Left ventricle myocardium superior (tissue), 1 donor: ENCODE measurements around the gene SLC10A7. TPM values are rescaled to one million over a fixed set of nuclear protein-coding genes. Genes with fewer than 3 reads are reported as not detected.

Experiments
- ATAC-seq: fragments of 200-7000 bp; cut with Tn5 transposase; one replicate; pipeline ENCODE4 v1.9.1; 2020; ENCODE audit warnings: mild to moderate bottlenecking, moderate library complexity
- DNase-seq: peaks from one replicate; pipeline ENCODE4 v3.0.0-alpha.2; 2020
- intact Hi-C: fragments of 100-400 bp; cut with micrococcal nuclease; formaldehyde crosslinking; loops from one replicate; pipeline ENCODE4 v1.11.0; 2022
- total RNA-seq: library from RNA; stranded (reverse); fragmentation: NEBNext Ultra II Directional; extraction: Animal tissue kit (Norgen Biotek cat#: 25700); gene quantifications from one replicate; pipeline ENCODE4 v1.2.1, GENCODE V29; 2021
- donor health status: DM: no; HTN: yes; CAD: no; lungs with severe emphysema.

SLC10A7 gene
- total RNA-seq, 1 donor from 2014 or later = 4.5 TPM

DNA sequence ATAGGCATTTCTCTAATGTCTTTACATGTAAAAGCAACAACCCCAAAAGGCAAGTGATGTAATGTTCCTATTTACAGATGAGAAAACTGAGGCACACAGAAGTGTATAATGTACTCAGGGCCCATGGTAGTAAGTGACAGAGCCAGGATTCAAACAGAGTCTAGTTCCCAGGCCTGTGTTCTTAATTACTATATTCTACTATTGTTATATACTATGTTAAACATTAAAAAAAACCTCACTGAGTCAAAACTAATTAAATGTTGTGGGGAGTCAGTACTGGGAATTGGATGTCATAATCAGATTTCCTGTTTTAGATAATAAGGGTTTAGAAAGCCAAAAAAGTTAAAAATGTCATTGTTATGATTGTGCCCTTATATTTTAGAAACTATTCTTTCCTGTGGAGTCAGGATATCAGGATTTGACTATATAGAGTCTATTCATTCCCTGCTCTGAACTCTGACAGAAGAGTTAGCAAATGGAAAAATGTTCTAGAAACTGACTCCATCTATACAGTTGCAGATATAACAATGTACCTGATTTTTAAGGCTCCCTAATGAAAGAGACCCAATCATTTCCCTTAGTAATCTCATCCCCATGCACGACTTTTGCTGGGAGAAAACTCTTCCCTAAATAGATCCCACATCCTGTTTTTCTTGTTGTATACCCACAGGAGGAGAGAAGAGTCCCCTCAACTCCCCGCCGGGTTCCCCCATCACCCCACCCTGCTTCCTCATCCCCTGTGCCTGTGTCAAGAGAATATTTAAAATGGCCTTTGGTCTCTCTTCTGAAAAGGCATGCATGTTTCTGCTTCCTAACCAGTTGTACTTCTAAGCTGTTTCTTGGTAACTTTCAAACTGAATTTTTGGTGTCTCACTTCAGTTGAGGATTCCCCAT is 237.7 kb downstream of the SLC10A7 start:
- intact Hi-C loops = no loop called here
- ATAC-seq = no peak
- DNase-seq = no peak

DNA sequence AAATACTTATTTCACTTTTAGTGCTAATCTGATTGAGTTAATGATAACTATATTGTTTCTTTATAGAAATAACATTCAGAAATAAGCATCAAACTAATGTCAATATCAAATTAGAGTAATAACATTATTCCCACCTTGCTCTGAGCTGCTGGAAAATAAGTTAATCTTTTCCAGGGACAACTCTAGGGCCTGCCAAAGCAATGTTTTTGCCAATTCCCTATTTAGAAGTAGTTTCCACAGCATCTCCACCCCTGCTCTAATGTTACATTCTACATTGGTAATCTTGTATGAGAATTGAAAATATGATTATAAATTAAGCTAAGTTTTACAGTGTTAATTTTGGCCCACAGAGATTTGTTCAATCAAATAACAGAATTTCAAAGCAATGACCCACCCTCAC is 239.1 kb downstream of the SLC10A7 start:
- intact Hi-C loops = no loop called here
- DNase-seq = no peak
- no peak for ATAC-seq

DNA sequence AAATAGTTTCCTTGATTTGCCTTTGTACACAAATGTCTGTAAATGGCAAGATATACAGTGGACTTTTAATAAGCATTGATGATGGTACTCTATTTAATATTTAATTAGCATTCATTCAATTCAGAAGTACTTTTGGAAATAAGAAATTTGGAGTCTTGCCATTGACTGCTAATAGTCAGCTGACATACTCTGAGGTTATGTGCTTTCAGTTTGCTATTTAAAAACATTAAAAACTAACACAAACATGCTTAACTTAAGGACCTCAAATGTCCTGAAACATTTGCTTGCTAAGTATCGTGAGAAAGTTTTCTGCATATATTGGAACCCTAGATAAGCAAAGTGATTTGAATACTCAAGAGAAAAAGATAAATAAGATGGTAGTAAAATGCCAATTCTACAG is 242.8 kb downstream of the SLC10A7 start:
- intact Hi-C loops = no loop called here
- ATAC-seq (no peak), DNase-seq (no peak)

DNA sequence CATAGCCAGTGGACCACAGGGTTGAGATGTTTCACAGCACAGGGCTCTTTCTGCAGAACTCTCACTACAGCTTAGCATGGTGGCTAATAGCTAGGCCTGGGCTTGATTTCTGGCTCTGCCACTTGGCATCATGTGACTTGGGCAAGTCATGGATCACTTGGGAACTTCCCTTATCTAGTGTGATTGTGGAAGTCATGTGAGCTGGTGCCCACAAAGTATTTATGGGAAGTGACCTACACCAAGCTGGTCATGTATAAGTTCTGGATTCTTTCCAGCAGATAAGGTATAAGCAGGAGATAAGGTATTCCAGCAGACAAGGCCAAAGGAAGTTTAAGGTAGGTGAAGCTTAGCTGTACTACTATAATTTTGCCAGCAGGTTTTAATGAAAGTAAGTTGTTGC is 246.4 kb downstream of the SLC10A7 start:
- intact Hi-C loops = no loop called here
- DNase-seq = no peak
- ATAC-seq = peak; percentile 31

- no peak for ATAC-seq
- no peak for DNase-seq
- intact Hi-C loops = no loop called here
These were observed 247.0 kb downstream of the SLC10A7 start for GRCh38 chr4:146274774-146275173.

DNA sequence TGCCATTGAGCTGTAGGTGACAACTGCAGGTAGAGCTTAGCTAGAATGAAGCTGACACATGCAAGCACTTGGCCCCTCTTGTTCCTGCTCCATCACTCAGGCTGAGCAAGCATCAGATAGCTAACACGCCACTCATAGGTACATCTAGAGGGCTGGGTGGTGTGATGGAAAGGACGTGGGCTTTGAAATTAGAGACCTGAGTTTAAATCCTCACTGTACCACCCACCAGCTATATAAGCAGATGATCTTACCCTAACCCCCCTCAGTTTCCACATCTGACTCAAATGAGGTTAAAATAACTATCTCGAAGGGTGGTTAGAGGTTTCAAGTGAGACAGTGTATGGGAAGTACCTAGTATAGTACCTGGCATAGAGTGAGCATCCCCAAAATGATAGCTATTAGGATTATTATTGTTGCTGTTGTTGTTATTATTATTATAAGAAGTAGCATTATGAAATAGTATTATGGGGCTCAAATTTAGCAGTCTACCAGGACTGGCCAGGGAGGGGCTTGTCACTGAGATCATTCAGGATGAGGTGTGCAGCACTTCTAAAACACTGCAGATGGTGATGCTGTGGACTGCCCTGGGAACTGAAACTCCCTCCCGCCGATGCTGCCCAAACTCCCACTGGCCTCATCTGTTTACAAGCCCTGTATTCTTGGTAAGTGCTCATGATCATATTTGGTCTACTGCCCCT is 248.4 kb downstream of the SLC10A7 start:
- ATAC-seq = no peak
- DNase-seq = no peak
- intact Hi-C loops = no loop called here

- intact Hi-C loops = no loop called here
- DNase-seq (no peak), ATAC-seq (no peak)
These were observed 250.3 kb downstream of the SLC10A7 start for GRCh38 chr4:146271466-146271865.

- ATAC-seq = no peak
These were observed 252.5 kb downstream of the SLC10A7 start for GRCh38 chr4:146269228-146269653.

GRCh38 chr4:146267826-146268225 is 253.9 kb downstream of the SLC10A7 start:
- no peak for DNase-seq
- no peak for ATAC-seq
- intact Hi-C loops = no loop called here

More at GRCh38 chr4:146269228-146269653, 252.5 kb downstream of the SLC10A7 start:
- intact Hi-C loops = no loop called here
- DNase-seq = no peak

DNA sequence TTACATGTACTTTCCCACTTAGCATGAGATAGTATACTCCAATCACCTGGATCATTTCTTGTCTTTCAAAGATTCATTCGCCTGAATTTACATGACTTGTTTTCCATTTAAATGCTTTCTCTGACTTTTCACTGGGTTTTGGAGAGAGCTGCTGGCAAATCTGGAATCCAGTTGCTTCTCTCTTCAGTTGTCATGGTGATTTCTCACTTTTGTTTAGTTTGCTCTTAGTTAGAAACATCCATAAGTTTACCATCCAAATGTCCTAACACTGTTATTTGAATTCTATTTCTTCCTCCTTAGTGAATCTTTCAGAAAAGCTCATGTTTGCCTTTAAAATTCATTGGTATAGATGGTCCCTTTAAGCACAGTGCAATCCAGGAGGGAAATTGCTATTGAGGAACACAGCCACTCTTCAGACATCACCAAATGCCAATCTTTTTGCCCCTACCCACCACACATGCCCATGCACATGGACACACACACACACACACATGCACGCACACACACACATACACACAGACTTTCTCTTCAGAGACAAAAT is 255.7 kb downstream of the SLC10A7 start:
- ATAC-seq (no peak), DNase-seq (no peak)
- intact Hi-C loops = no loop called here

DNA sequence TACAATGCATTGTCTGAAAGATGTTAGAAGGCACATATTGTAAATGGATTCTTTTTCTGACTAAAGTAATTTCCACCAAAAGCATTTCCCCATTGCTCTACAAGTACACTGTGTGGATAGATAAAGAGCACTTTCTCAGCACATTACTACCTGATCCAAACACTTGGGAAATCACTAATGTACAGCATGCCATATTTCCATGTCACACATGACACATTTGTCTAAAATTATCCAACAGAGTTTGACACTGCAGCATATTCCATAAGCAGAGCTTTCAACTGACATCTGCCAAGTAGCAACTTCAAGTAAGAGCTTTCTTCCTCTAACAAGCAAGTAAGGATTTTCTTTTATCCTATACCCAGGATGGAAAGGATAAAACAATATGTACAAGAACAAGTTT is 257.9 kb downstream of the SLC10A7 start:
- intact Hi-C loops = no loop called here
- ATAC-seq (no peak), DNase-seq (no peak)

DNA sequence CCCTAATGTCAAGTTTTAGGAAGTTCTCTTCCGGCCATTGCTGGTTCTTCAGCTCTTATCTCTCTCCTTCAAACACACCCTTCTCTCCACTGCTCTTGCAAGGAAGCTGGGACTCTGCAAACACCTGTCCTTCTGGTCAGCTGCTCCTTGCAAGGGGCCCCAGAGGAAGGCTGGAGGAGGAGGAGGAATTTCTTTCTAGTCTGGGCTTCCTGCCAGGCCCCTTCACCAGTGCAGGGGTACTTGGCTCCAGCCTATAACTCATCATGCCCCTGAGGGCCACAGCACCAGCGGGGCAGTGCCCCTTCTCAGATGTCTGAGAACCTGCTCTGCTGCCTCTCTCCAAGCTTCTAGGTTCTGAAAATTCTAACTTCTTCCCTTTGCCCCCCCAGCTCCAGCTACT is 260.7 kb downstream of the SLC10A7 start:
- DNase-seq = no peak
- intact Hi-C loops = no loop called here
- ATAC-seq = no peak

- ATAC-seq (no peak), DNase-seq (no peak)
- intact Hi-C loops = no loop called here
These were observed 261.2 kb downstream of the SLC10A7 start for GRCh38 chr4:146260521-146260920.

DNA sequence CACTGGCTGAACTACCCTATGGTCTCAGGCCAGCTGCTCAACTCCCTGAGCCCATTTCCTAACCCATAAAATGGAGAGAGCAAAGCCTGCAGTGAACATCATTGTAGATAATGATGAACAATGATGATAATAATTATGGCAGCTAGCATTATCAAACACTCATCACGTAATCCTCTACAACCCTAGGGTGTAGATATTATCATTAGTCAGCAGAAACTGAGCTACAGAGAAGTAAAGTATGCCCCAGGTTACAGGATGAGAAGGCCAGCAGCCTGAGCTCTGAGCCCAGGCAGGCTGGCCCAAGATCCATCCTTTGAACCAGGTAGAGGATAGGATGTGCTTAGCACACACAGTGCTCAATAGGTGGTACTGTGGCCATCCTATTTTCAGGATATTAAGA is 264.2 kb downstream of the SLC10A7 start:
- DNase-seq = no peak
- no peak for ATAC-seq
- intact Hi-C loops = no loop called here

GRCh38 chr4:146256328-146256727 is 265.4 kb downstream of the SLC10A7 start:
- DNase-seq (no peak), ATAC-seq (no peak)
- intact Hi-C loops = no loop called here

GRCh38 chr4:146255874-146256273 is 265.9 kb downstream of the SLC10A7 start:
- ATAC-seq = no peak
- intact Hi-C loops = no loop called here
- DNase-seq = no peak

- ATAC-seq (no peak), DNase-seq (no peak)
- intact Hi-C loops = no loop called here
These were observed 266.3 kb downstream of the SLC10A7 start for GRCh38 chr4:146255463-146255862.

DNA sequence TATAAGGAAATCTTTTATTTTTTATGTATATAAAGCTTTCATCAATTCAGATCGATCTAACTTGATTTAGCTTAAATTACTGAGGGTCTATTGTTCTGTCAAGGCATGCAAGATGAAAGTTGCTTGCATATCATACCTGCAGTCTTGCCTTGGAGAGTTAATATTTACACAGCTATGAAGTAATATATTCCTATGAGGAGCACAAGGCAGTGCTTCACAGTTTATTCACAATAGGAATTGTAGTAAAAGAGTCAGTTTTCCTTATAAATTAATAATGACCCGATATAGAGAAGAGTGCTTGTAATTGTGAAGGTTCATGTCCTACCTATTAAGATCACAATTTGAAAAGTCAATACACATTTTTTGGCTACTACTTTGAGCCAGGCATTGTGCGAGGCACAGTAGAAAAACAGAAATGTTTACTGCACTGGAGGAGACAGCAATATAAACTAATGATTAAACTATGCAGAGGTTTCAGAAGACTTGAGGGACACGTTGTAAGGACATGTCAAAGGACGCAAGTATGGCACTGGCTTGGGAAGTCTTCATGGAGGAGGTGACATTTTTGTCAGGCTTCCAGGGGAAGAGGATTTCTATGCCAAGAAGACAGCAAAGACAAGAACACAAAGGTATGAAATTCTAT is 268.6 kb downstream of the SLC10A7 start:
- no peak for DNase-seq
- intact Hi-C loops = no loop called here
- ATAC-seq = no peak

GRCh38 chr4:146247356-146247755 is 274.4 kb downstream of the SLC10A7 start:
- DNase-seq = no peak
- no peak for ATAC-seq
- intact Hi-C loops = no loop called here

DNA sequence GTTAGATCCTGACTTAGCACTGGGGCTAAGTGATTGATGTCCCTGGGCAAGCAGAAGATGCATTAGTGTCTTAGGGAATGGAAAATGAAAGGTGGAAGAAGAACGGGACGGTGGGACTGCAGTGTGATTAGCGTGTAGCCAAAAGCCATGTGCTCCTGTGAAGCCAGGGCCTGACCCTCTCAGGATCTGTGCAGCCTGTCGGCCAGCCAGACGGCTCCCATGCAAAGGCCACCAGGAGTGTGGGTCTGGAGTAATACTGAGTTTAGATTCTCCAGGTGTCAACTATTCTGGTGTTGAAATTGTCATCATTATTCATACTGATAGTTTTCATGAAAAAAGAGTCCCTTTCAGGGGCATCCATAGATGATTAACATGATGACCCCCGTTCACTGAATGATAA is 275.4 kb downstream of the SLC10A7 start:
- DNase-seq (no peak), ATAC-seq (no peak)
- intact Hi-C loops = no loop called here
